ENCODE data around the gene CST6. TPM values are rescaled to one million over a fixed set of nuclear protein-coding genes. Genes with fewer than 3 reads are reported as not detected.
A peak's percentile ranks its signal among the peaks of the same experiment; 100 is the strongest.

Gene CST6
- total RNA-seq, 6 experiments from 2014 or later, result 0.33 to 0.83 TPM; not detected in 4

- Mint-ChIP-seq H3K27ac (peak overlapping the region; percentile 6; the same call in 1 of the 2 replicates), H3K4me1 (ENCODE audit: low read depth) (peaks cover 14% of the 10 kb centered on the region), H3K4me3 (no peak overlapping the region), H3K27me3 (ENCODE audit: insufficient read depth) (0 out of 2 replicates have a peak, but pooled peaks cover 1% of the 10 kb centered on the region), H3K9me3 (no peaks in the 10 kb centered on the region), H3K36me3 (ENCODE audit: low read depth) (peaks cover 29% of the 10 kb centered on the region)
- no peak for DNase-seq
- TF ChIP-seq, protein P1, sequence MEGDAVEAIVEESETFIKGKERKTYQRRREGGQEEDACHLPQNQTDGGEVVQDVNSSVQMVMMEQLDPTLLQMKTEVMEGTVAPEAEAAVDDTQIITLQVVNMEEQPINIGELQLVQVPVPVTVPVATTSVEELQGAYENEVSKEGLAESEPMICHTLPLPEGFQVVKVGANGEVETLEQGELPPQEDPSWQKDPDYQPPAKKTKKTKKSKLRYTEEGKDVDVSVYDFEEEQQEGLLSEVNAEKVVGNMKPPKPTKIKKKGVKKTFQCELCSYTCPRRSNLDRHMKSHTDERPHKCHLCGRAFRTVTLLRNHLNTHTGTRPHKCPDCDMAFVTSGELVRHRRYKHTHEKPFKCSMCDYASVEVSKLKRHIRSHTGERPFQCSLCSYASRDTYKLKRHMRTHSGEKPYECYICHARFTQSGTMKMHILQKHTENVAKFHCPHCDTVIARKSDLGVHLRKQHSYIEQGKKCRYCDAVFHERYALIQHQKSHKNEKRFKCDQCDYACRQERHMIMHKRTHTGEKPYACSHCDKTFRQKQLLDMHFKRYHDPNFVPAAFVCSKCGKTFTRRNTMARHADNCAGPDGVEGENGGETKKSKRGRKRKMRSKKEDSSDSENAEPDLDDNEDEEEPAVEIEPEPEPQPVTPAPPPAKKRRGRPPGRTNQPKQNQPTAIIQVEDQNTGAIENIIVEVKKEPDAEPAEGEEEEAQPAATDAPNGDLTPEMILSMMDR (IDR thresholded peaks at IDR 0.05), result no peak
These were observed 14.5 kb upstream of the CST6 start for GRCh38 chr11:65997286-65997685.

- Mint-ChIP-seq H3K36me3 (ENCODE audit: low read depth) (peaks cover 35% of the 10 kb centered on the region), H3K27me3 (ENCODE audit: insufficient read depth) (peaks cover 3% of the 10 kb centered on the region), H3K9me3 (no peaks in the 10 kb centered on the region), H3K27ac (peak within 1 kb of the TSS; percentile 98), H3K4me1 (ENCODE audit: low read depth) (peaks cover 24% of the 10 kb centered on the region), H3K4me3 (peak within 1 kb of the TSS; percentile 100)
- peak; percentile 96 for DNase-seq
- TF ChIP-seq, protein P1 (IDR thresholded peaks at IDR 0.05), result no peak
These were observed 9.7 kb upstream of the CST6 start, which contains the start of the genes BANF1 and EIF1AD for GRCh38 chr11:66001942-66002647. Gene BANF1 (plus strand): TSS chr11:66002503. CDS start chr11:66003251, 748 bp downstream. Gene EIF1AD (minus strand): TSS chr11:66002157. CDS start chr11:66000389, 1,768 bp downstream.

DNA sequence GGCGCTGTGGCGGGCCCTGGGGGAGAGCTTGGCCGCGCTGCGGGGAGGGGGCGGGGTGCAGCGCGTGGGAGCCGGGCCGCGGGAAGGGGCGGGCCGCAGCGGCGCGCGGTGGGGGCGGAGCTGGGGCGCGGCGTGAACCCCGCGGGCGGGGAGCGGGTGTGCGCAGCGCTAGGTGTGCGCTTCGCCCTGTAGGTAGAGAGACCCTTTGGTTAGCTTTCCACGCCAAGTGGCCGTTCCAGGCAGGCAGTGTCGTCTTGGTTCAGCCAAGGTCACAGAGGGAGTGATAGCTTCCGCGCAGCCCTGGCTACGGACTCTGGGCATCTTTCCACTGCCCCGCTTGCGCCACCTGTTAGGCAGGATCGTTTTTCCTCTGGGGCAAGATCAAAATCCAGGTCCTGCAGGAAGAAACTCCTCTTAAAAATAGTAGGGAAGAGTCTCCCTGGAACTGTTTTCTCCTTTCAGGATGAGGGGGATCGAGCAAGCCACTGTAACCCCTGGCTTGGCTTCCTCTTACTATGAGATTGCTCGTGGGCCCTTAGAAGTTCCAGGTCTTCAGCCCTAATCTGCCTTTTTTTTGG is 9.1 kb upstream of the CST6 start:
- TF ChIP-seq, protein P1 (IDR thresholded peaks at IDR 0.05), result peak; percentile 25; the same call in 1 of the 2 replicates
- peak; percentile 21 for DNase-seq
- Mint-ChIP-seq H3K4me3 (peak overlapping the region; percentile 100), H3K9me3 (no peaks in the 10 kb centered on the region), H3K27ac (peak overlapping the region; percentile 98), H3K36me3 (ENCODE audit: low read depth) (peaks cover 29% of the 10 kb centered on the region), H3K27me3 (ENCODE audit: insufficient read depth) (peaks cover 3% of the 10 kb centered on the region), H3K4me1 (ENCODE audit: low read depth) (peaks cover 24% of the 10 kb centered on the region)

- no peaks in the 10 kb centered on the region for H3K9me3 Mint-ChIP-seq
- TF ChIP-seq, protein P1 (IDR thresholded peaks at IDR 0.05), result no peak
- DNase-seq, result no peak
- peaks cover 24% of the 10 kb centered on the region for H3K4me1 Mint-ChIP-seq (ENCODE audit: low read depth)
- peaks cover 3% of the 10 kb centered on the region for H3K27me3 Mint-ChIP-seq (ENCODE audit: insufficient read depth)
- peak overlapping the region; percentile 100 for H3K4me3 Mint-ChIP-seq
- H3K27ac Mint-ChIP-seq, result peak overlapping the region; percentile 72
- H3K36me3 Mint-ChIP-seq (ENCODE audit: low read depth), result peaks cover 26% of the 10 kb centered on the region
These were observed 8.5 kb upstream of the CST6 start for GRCh38 chr11:66003291-66003690.

DNA sequence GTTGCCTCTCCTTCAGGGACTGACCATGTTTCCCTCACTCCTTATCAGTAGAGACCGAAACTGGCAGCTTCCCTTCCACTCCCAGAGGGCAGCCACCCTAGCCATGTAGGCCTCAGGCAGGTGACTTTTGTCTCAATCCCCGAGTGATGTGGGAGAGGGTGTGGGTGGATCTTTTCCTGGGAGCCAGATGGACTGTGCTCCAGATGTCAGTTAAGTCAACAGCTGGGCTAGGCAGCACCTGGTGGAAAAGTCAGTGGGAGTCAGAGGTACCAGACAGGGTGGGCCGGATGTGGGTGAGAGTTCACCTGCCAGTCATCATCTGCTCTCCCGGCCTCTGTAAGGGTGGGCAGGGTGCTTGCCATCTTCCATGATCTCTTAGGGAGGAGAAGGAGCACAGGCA is 7.6 kb upstream of the CST6 start:
- Mint-ChIP-seq H3K4me3 (peak overlapping the region; percentile 28; the same call in 1 of the 2 replicates), H3K27me3 (ENCODE audit: insufficient read depth) (peaks cover 3% of the 10 kb centered on the region), H3K9me3 (no peaks in the 10 kb centered on the region), H3K4me1 (ENCODE audit: low read depth) (peaks cover 24% of the 10 kb centered on the region), H3K27ac (no peak overlapping the region), H3K36me3 (ENCODE audit: low read depth) (peaks cover 17% of the 10 kb centered on the region)
- TF ChIP-seq, protein P1 (IDR thresholded peaks at IDR 0.05), result no peak
- DNase-seq, result no peak

Measured in HFFc6 (cell line).